HG03354 (cell line): ENCODE data around the gene MAGI2.

Experiments
- ATAC-seq: cut with Tn5 transposase; IDR thresholded peaks from one replicate; pipeline ENCODE4 v1.9.1; 2021; ENCODE audit warnings: mild to moderate bottlenecking; ENCODE audit not compliant: unreplicated experiment, poor library complexity, severe bottlenecking

MAGI2 gene

GRCh38 chr7:79398138-79398749 is 55.2 kb downstream of the MAGI2 start:
- no peak for ATAC-seq

- no peak for ATAC-seq
Observed at GRCh38 chr7:79386688-79387422, 66.6 kb downstream of the MAGI2 start.

- no peak for ATAC-seq
Observed at GRCh38 chr7:79381921-79382320, 71.5 kb downstream of the MAGI2 start.

GRCh38 chr7:79377097-79377496 is 76.4 kb downstream of the MAGI2 start:
- ATAC-seq: no peak

GRCh38 chr7:79376299-79377025 is 77.0 kb downstream of the MAGI2 start:
- no peak for ATAC-seq

GRCh38 chr7:79361214-79361613 is 92.3 kb downstream of the MAGI2 start:
- no peak for ATAC-seq

GRCh38 chr7:79359827-79360226 is 93.6 kb downstream of the MAGI2 start:
- no peak for ATAC-seq

- no peak for ATAC-seq
Observed at GRCh38 chr7:79357101-79357500, 96.4 kb downstream of the MAGI2 start.

- ATAC-seq: no peak
Observed at GRCh38 chr7:79353720-79354468, 99.6 kb downstream of the MAGI2 start.

- ATAC-seq: no peak
Observed at GRCh38 chr7:79352323-79352722, 101.1 kb downstream of the MAGI2 start.

GRCh38 chr7:79347351-79347750 is 106.1 kb downstream of the MAGI2 start:
- no peak for ATAC-seq

GRCh38 chr7:79341902-79342301 is 111.6 kb downstream of the MAGI2 start:
- no peak for ATAC-seq

GRCh38 chr7:79340212-79340611 is 113.3 kb downstream of the MAGI2 start:
- no peak for ATAC-seq

GRCh38 chr7:79339208-79339925 is 114.1 kb downstream of the MAGI2 start:
- no peak for ATAC-seq

GRCh38 chr7:79337717-79338116 is 115.8 kb downstream of the MAGI2 start:
- ATAC-seq: no peak

- no peak for ATAC-seq
Observed at GRCh38 chr7:79334841-79335240, 118.6 kb downstream of the MAGI2 start.

- no peak for ATAC-seq
Observed at GRCh38 chr7:79334334-79334733, 119.1 kb downstream of the MAGI2 start.

GRCh38 chr7:79332091-79332490 is 121.4 kb downstream of the MAGI2 start:
- no peak for ATAC-seq

- no peak for ATAC-seq
Observed at GRCh38 chr7:79329464-79329863, 124.0 kb downstream of the MAGI2 start.
